GM15510 (cell line): Measurements from ENCODE around the gene NRG2.

ENCODE experiments used
- POLR2A ChIP-seq: IDR thresholded peaks from 3 replicates; pipeline ENCODE4 v1.6.1; 2011; ENCODE audit warnings: borderline replicate concordance; ENCODE audit not compliant: insufficient read length; ENCODE audit errors: extremely low read depth

Gene NRG2

DNA sequence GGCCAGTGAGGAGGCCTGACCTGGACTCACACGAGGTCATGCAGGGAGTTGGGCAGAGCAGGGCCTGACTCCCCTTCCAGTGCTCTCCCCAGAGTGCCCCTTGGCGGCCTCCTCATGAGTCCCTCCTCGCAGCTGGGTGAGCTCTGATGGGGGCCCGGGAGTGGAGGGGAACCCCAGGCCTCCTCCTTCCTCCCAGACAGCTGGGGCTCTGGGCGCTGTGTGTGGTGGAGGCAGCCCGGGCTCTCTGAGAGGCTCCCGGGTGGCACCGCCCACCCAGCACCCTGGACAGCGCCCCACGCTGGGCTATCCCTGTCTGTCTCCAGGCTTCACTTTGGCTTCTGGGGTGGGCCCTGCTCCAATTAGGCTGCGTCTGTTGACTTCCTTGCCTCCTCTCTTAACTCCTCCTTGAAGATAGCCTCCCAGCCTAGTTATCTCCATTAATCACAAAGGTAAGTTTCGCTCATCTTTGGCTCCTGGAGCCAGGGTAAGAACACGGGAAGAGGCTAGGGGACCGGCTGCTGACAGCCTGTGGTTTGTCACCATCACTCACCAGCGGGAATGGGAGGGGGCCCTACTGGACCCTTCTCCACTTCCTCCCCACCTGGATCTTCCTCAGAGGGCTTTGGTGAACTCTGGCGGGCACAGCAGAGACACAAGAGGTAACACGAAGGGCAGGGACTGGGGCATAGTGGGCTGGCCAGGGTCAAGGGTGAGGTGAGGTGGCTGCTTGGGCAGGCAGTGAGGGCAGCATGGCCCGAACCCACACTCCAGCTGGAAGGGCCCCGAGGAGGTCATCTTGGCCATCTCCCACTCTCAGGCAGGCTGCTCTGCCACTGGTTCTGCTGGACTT is 234.4 kb downstream of the NRG2 start:
- TF ChIP-seq POLR2A: no peak

DNA sequence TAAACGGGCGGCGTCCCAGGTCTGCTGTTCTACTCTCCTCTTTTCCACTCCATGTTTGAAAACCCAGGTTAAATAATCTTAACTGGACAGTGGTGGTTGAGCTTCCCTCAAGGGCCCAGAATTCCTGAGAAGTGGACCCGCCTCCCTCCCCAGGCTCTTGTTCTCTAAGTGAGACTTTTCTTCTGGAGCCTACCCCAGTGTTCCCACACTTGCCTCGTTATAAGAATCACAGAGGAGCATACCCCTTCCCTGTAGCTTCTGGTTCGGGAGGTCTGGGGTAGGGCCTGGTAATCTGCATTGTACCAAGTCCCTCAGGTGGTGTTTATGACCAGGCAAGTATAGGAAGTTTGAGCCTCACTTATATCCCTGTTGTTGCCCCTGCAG is 235.5 kb downstream of the NRG2 start:
- TF ChIP-seq POLR2A: no peak

DNA sequence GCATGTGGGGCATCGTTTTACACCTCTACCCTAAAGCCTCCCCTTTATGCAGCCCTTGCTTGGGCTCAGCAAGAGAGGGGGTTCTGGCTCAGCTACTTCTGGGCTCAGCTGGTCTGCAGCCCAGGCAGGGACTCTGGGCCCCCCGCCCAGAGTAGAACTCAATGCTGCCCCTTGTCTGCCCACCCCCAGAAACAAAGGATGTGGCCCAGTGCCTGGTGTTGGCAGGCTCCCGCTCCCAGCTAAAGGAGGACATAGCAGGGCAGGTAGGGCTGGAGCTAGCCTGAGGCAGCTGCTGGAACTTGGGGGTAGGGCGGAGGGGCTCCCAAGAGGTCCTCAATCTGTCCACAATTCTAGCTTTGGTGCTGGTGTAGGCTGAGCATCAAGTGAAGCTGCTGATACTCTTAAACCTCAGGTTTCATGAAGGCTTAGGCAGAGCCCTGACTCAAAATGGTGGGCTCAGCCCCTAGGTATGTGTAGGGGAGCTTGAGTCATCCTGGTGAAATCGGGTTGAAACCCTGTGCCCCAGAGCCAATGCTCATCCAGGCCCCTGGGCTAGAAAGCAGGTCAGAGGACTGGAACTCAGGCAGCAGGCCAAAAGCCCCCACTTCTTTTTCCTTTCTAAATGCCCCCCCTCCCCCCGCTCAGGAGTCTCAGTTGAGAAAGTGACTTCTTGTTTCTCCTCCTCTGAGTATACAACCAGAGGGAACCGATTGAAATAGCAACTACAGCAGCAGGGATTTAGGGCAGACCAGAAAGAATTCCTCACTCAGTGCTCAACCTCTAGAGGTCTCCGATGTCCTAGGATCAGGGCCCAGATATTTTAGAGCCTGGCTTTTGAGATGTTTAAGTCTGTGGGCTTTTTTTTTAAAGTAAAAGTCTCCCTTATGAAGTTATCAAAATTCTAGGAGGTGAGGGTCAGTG is 236.1 kb downstream of the NRG2 start:
- no peak for TF ChIP-seq POLR2A

DNA sequence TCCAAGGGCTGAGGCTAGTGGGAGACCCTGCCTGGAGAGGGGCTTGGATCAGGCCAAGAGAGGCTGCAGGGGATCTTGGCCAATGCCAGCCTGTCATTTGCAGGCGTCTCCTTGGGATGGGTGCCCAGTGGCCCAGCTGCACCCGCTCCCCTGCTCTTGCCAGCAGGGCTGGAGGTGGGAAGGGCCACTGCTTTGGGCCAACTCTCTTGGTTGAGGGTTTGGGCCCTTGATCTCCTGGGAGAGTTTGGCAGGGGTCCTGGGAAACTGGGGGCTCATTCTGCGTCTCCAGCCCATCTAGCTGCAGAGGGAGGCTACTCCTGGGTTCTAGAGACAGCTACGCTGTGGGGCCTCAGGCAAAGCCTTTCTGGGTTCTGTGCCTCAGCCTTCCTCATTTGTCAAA is 237.0 kb downstream of the NRG2 start:
- TF ChIP-seq POLR2A: no peak

DNA sequence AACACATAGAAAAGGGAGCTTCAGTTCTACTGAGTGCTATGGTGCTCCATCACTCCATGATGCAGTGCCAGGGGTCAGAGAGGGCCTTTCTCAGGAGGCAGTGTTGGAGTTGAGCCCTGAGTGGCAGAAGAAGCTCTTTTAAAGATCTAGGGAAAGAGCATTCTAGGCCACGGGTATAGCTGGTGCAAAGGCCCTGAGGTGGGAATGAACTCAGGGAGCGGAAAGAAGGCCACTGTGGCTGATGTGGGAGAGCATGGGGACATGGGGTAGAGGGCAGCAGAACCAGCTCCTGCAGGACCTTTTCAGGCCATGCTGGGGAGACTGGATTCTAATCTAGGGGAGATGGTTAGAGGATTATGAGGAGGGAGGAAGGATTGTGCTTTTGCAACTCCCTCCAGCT is 237.6 kb downstream of the NRG2 start:
- TF ChIP-seq POLR2A: no peak

DNA sequence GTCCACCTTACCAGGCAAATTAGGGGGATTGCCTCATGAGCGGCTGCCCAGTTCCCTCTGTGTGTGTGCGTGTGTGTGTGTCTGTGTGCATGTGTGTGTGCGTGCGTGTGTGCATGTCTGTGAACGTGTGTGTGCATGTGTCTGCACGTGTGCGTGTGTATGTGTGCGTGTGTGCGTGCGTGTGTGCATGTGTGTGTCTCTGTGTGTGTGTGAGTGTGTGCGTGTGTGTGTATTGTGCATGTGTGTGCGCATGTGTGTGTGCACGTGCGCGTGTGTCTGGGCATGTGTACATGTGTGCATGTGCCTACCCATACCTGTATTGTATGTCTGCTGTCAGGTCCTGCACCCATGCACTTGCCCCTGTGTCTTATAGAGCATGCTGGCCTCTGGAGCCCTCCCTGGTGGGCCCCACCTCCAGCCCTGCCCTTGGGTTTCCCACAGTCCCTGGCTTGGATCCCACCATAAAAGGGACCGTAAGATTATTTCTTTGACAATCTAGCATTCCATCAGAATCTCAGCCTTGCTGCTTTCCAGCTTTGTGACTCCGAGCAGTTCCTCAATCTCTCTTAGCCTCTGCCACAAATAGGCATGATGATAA is 238.2 kb downstream of the NRG2 start:
- no peak for TF ChIP-seq POLR2A

DNA sequence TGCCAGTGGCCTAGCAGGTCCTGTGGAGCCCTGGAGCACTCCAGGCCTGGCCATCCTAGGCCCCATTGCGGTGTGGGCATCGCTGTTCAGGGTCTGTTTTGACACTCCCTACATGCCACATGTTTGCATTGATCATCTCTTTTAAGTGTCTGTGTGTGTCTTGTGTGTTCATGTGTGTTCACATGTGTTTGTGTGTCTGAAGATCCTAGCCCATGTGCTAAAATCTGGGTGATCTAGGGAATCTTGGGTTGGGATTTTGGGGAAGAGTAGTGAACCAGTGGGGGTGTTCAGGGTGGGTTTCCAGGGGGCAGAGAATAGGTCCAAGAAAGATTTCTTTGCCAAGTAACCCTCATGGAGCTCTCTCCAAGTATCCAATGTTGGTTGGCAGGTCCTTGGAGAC is 239.1 kb downstream of the NRG2 start:
- TF ChIP-seq POLR2A: no peak

DNA sequence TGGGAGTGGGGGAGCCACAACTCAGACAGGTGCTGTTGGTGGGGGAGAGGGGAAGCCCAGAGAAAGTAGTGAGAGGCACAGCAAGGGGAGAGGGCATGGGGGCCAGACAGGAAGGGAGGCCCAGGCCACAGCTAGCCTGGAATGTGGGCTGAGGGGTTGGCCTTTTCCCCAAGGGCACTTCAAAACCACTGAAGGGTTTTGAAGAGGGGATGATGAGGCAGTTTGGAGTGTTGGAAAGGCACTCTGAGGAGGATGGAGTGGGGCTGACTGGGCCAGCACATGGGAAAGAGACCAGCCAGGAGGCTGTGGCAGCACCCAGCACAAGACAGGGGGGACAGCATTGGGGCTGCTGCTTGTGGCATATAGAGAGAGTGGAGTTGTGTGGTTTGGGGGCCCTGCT is 243.7 kb downstream of the NRG2 start:
- TF ChIP-seq POLR2A: no peak

DNA sequence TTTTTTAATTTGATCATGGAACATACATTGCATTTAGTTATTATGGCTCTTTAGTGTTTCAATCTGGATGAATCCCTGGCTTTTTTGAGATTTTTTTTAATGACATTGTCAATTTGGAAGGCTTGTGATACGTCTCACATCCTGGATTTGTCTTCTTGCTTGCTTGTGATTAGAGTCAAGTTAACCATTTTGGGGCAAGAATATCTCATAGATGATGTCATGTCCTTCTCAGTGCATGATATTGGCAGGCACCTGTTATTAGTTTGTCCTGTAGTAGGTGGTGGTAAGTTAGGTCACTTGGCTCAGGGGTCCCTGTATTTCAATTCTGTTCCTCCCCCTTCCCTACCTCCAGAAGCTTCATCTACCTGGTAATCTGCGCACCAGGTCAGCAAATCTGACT is 244.2 kb downstream of the NRG2 start:
- TF ChIP-seq POLR2A: no peak

DNA sequence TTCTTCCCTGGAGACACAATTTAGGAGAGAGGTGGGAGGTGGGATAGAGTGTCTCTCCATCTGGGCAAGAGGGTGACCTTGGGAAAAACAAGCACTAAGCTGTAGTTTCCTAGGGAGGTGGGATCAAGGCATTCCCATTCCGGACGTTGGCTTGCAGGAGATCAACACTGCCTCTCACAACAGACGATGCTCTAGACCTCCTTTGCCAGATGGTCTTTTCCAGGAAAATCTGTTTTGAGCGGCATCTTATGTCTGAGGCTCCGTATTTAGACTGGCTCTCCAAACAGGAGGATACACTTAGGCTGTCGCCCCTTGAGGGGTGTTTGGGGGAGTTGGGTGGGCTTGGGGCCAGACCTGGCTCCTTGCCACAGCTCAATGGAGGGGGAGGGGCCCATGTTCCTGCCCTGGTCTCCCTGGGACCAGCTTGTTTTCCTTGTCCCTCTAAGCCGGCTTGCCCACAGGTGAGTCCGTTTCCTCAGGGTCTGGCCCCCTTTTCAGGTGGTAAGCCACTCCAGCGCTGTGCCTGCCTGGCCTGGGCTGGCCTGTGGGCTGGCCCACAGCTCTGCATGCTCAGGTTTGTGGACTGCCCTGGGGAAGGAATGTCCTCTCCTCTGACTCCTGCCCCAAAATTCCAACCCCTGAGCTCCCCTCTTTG is 245.1 kb downstream of the NRG2 start:
- TF ChIP-seq POLR2A: no peak

DNA sequence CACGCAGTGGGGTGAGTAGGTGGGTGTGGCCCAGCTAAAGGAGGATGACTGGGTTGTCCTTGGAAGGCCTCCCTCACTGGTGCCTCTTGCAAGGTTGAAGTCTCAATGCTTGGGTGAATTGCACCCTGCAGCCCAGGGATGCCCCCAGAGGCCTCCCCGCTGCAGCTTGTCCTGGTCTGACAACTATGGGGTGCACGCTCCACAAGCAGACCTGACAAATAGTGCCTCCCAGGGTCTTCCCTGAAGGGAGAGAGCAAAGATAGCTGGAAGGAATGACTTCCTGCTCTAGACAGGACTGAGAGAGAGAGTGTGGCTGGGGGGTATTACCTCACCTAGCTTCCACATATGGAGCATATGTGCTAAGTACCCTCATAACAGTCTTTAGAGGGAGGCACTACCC is 245.8 kb downstream of the NRG2 start:
- no peak for TF ChIP-seq POLR2A
